Esophagus muscularis mucosa (tissue), 3 donors: ENCODE data around the gene PPARA.

Experiments used
- POLR2A ChIP-seq: fragments of 450-650 bp; IDR thresholded peaks from one replicate; pipeline ENCODE4 v1.6.1; 2017; ENCODE audit warnings: antibody characterized with exemption, moderate library complexity, mild to moderate bottlenecking, low read depth
- POLR2AphosphoS5 ChIP-seq, 2 donors: sonication (generic); formaldehyde crosslinking; IDR thresholded peaks; one replicate each; pipeline ENCODE4 v1.6.1; 2017; ENCODE audit warnings: antibody characterized with exemption in 2 of 2
- TF ChIP-seq, protein P1 (sequence below), 3 experiments: fragments of 200-600 bp in 2 of 3; fragments of 450-650 bp in 1 of 3; sonication (generic) in 2 of 3; IDR thresholded peaks; one replicate each; pipeline ENCODE4 v1.5.1; 2017 to 2019; ENCODE audit warnings: antibody characterized with exemption in 3 of 3, mild to moderate bottlenecking in 2 of 3, moderate library complexity in 1 of 3

DNA sequence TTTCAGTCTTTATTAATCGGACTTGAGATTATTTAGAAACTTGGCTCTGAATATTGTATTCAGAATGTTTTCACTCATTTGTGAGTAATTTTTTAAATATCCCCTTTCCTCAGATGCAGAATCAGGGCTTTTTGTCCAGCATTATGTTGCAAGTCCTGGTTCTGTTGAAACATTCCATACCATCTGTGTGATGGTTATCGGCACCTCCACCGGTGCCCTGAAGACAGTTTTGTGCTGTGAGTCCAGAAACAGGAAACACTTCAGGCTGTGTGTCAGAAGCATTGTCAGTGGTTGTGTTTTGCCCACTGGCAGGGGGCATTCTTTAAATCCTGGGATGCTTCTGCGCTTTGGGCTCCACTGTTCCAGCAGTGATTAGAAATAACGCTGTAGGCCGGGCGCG, 79.4 kb downstream of the PPARA start:
- TF ChIP-seq, protein P1, sequence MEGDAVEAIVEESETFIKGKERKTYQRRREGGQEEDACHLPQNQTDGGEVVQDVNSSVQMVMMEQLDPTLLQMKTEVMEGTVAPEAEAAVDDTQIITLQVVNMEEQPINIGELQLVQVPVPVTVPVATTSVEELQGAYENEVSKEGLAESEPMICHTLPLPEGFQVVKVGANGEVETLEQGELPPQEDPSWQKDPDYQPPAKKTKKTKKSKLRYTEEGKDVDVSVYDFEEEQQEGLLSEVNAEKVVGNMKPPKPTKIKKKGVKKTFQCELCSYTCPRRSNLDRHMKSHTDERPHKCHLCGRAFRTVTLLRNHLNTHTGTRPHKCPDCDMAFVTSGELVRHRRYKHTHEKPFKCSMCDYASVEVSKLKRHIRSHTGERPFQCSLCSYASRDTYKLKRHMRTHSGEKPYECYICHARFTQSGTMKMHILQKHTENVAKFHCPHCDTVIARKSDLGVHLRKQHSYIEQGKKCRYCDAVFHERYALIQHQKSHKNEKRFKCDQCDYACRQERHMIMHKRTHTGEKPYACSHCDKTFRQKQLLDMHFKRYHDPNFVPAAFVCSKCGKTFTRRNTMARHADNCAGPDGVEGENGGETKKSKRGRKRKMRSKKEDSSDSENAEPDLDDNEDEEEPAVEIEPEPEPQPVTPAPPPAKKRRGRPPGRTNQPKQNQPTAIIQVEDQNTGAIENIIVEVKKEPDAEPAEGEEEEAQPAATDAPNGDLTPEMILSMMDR (IDR thresholded peaks at IDR 0.05), result no peak
- no peak for TF ChIP-seq POLR2AphosphoS5 (IDR thresholded peaks at IDR 0.05)
- no peak for TF ChIP-seq POLR2A
